Pulmonary artery endothelial cell (primary cell): ENCODE data around the gene ARHGAP26. TPM values are rescaled to one million over a fixed set of nuclear protein-coding genes. Genes with fewer than 3 reads are reported as not detected.

Source experiments
- DNase-seq: peaks from one replicate; pipeline ENCODE4 v3.0.0-alpha.2; 2011; ENCODE audit warnings: low read depth, low spot score
- total RNA-seq: library from RNA; depleted of rRNA; stranded (reverse); fragments of >200 nt; gene quantifications from 2 replicates; pipeline ENCODE4 v1.2.3, GENCODE V29; 2014

The ARHGAP26 gene
- total RNA-seq, 1 donor from 2014 or later = 6.8 TPM

DNA sequence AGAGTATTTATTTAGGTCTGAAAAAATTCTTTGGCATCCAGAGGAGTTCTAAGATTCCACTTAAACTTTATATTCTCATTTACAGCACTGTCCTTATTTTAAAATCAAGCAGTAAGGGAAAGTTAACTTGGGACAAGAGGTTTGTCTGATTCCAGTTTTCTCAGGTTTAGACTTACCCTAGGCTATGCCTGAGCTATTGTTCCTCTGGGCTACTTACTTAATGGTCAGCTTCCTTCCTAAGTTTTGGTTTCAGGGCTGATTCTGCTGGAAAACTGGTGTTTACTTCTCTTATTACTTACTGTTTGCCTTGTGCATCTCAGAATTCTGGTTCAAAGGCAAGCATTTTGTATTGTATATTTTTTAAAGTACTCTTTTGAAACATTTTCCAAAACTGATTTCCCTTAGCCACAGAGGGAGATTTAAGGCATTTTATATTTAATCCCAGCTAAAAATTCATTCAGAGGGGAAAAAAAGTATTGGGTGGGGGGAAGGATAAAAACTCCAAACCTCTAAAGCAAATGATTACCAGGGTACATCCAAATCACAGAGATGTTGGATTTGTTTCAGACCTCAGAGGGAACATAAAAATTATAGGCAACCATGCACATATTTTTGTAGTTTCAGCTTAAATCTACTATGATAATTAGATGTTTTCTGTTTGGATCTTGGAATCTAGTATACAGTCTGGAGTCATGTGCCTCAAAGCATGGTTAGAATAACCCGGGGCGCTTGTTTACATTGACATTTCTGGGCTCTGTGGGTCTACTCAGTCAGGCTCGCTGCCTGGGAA lies 290.0 kb downstream of the ARHGAP26 start:
- no peak for DNase-seq

DNA sequence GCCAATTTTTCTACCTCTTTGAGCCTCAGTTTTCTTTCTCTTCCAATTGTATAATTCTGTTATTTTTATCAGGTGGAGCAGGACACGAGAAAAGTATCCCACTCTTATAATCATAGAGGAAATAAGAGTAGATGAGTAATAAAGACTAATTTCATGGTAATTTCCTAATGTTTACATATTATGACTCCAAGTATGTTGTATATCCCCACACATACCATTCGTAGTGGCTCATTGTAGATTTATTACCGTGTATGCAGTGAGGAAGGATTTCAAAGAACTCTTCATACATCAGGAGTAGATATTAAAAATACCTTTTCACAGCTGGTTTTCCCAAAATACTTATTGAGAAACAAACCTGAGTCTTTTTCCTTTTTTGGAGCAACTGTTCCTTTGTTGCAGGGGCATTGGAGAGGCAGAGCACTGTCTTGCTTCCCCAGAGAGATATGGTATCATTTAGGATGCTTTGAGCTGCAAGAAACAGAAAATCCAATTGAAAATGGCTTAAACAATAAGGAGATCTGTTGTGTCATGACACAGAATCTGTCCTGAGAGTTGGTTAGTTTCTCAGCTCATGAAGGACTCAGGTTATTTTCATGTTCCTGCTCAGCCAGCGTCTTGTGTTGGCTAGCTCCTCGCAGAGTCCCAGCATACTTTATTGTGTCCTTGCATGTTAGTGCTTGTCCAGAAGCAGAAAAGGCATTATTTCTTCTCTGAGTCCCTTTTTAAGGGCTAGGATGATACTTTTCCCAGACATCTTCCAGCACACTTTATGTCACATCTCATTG lies 291.2 kb downstream of the ARHGAP26 start:
- DNase-seq = no peak

DNA sequence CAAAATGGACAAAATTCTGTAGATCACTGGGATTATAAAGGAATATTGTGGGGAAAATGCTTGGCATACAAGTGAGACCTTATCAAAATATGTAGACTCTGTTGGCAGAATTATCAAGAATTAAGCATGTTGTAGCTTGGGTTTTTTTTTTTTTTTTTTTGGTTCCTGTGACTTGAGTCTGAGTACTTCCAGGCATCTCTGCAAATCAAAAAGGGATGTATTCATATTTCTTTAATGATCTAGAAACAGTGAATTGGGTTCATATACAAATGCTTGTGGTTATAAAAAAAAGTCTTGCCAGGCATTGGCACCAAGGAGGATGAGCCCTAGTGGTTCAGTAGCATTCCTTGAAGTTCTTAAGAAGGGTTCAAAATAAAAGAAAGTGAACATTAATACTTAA lies 292.2 kb downstream of the ARHGAP26 start:
- DNase-seq = no peak

DNA sequence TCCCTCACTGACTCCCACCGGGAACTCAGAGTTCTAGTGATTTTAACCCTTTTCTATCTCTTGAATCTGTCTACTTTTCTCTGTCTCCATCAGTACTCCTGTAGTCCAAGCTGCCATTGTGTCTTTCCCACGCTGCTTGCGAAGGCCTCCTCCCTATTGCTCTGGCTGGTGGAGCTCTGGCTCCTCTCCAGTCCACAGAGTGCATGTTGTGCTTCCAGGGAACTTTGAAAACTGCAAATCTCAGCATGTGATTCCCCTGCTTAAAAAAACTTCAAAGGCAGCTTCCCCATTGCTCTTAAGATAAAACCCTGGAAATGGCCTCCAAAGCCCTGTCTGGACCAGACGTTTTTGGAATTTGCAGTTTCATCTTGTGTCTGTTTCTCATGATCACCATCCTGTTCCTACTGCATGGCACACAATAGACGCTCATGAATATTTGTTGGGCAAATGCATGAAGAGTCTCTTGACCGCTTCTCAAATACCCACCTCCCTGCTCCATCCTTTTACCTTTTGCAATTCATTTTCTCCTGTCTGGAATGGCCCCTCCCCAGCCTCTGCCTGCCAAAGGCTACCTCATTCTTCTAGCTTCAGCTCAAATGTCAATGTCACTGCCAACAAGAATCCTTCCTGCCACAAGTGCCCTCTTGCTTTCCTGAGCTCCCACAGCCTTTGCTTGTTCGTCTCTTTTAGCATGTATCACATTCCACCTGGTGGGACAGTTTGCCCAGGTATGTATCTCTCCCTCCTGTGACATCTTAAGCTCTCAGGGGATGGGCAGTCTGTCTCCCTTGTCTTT lies 293.2 kb downstream of the ARHGAP26 start:
- DNase-seq = no peak

DNA sequence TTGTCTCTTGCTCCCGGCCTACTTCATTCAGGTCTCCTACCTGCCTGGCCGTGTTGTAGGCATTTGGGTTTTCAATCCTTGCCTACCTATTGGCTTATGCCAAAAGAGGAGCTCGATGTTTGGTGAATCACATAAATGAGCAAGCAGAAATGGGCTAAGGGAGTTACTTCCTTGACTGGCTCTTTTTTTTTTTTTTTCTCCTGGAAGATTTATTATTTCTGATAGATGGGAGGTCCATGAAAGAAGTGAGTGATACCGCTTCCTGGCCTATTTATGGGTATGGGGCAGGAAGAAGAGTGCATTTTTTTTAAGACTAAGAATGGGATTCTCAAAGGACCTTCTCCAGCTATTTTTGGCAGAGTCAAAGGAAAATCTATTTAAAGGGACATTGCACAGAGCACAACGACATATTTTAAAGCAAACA lies 294.1 kb downstream of the ARHGAP26 start:
- no peak for DNase-seq

DNA sequence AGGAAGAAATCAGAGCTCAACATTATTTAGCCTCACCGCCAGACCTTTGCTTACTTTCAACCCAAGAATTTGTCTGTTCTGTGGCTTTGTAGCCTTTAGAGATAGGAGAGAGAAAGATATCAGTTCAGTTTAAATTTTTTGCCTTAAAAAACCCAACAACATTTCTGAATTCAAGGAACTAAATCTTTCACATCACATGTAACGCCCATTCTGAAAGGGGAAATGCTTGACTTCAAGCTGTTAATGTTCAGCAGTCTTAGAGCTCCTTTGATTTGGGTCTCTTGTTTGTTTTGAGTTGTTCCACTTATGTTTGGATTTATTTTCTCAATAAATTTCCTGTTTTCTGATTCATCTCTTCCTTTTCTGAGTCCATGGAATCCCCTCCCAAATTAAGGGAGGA lies 294.5 kb downstream of the ARHGAP26 start:
- no peak for DNase-seq

DNA sequence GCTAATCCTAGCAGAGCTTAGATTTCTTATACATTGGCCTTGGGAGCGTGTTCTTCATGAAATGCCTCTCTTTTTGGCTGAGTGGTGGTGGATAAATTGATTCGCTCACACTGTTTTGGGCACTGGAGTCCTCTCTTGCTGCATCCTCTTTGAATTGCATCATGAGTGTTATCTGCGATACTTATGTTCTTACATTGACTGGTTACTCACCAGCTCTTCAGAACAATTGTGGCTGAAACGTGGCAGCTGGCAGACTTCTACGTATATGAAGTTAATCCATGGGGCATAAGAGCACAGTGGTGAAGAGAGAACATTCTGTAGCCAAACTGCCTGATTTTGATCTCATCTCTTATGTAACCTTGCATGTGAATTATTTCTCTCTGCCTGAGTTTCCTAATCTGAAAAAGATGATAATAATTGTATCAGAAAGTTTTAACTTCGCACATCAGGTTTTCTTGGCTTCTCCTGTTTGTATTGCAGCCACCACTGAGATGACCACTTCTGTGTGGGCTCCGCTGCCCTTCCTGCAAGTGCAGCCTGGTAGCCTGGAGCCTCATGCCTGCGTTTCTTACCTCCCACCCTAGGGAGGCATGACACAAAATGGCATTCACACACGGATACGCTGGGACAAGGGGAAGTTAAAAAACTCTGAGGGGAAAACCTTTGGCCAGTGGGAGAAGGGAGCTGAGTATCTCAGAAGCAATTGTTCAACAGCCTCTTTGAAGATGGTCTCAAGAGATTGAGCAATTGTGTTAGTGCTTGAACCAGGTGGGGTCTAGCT lies 295.2 kb downstream of the ARHGAP26 start:
- no peak for DNase-seq

DNA sequence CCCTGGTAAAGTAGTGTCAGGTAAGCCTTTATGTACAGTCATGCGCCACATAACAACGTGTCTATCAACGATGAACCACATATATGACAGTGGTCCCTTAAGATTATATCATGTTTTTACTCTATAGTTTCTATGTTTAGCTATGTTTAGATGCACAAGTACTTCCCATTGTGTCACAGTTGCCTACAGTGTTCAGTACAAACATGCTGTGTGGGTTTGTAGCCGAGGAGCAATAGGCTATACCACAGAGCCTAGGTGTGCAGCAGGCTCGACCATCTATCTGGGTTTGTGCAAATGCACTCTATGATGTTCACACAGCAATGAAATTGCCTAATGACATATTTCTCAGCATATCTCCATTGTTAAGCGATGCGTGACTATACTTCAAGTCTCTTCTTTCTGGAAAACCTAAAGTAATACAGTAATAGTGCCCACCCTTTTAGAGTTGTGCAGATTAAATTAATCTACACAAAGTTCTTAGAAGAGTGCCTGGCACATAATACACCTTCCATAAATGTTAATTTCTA lies 295.9 kb downstream of the ARHGAP26 start:
- no peak for DNase-seq

DNA sequence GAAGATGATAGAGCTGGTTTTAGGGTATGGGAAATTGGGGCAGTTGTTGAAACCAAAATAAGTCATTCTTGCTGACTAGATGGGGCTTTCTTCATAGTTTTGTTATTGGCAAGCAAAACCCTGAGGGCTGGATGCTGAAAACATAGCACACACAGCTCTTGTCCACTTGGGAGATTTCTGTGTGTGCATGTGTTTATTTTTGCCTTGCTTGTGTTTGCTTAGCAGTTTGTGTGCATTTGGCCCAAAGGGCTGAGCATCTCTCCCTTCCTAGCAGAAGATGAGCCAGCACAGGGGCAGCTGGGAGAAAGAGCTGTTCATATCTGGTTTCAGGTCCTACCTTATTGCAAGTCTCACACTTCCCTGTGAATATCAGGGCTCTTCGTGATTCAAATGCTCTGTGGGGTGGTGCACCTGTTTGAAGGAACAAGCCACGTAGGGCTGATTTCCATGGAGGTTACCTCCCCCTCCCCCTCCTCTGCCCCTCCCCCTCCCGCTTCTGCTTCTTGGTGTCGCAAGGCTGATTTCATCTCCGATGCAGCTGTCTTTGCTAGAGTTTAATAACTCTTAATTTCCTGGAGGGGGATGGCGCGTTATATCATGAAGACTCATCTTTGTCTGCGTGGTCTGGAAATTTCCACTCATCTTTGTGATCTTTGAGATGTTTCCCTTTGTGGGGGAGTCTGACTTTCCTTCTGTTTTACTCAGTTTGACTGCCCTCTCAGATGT lies 296.5 kb downstream of the ARHGAP26 start:
- DNase-seq = no peak

DNA sequence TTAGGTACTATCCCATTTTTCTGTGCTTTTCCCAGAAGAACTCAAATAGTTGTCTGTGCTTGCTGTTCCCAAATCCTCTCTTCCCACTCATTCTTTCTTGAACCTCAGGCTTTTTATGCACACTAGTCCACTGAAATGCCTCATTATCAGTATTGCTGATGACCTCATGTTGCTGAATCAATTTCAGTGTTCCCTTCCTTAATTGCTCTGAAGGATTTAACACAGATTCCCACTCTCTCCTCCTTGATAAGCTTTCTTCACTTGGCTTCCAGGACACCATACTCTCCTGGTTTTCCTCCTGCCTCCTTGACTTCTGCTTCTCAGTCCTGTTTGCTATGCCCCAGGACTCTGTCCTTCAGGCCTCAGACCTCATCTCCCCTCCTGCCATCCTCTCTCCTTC lies 298.5 kb downstream of the ARHGAP26 start:
- DNase-seq = no peak

DNA sequence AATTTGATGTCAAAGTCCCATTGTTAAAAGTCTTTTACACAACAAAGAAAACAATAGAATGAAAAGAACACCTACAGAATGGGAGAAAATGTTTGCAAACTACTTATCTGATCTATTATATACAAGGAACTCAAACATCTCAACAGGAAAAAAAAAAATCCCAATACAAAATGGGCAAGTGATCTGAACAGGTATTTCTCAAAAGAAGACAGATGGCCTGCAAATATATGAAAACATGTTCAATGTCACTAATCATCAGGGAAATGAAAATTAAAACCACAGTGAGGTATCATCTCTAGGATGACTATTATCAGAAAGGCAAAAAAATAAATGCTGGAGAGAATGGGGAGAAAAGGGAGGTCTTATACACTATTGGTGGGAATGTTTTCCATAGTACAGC lies 301.8 kb downstream of the ARHGAP26 start:
- no peak for DNase-seq

DNA sequence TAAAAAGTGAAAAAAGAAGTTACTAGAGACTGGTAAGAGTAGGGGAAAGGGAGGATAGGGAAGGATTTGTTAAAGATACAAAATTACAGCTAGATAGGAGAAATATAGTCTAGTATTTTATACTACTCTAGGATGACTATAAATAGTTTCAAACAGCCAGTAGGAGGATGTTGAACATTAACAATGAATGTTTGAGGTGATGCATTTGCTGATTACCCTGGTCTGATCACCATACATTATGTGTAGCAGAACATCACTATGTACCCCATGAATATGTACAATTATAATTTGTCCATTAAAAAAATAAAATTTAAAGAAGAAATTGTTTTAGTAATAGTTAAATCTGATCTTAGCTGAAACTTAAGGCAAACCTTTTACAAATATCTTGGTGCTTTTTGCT lies 302.6 kb downstream of the ARHGAP26 start:
- no peak for DNase-seq

DNA sequence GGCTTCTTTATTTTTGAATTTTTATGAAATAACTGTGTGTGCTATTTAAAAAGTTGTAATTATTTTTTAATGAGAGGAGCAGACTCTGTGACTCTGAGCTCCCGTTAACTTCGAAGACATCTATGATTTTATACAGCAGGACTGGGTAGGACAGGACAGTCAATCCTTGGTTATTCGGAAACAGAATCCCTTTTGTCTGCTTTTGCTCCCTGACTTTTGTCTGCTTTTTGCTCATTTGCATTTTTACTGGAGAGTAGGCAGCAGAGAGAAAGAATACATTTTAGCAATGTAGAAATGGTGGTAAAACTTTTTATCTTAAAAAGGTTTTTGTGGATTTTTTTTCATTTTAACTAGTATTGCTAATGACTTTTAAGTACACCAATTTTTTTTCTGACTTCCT lies 303.6 kb downstream of the ARHGAP26 start:
- no peak for DNase-seq

DNA sequence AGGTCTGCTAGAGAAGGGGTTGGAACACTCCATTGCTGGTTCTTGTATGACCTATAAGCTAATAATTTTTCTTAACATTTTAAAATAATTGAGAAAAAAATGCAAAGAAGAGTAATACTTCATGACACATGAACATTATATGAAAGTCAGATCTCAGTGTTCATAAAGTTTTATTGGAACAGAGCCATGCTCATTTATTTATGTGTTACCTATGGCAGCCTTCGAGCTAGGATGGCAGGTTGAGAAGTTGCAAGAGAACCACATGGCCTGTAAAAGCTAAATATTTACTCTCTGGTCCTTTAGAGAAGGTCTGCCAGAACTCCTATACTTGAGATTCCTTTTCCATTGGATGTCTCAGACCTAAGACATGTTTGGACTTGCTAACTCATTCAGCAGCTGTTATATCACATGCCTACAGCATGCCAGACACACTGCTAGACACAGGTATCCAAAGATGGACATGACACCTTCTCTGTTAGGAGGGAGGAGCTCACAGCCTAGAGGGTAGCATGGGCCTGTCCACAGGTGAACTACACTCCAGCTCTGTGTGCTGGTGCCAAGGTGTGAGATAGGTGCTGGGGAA lies 304.3 kb downstream of the ARHGAP26 start:
- DNase-seq = no peak

DNA sequence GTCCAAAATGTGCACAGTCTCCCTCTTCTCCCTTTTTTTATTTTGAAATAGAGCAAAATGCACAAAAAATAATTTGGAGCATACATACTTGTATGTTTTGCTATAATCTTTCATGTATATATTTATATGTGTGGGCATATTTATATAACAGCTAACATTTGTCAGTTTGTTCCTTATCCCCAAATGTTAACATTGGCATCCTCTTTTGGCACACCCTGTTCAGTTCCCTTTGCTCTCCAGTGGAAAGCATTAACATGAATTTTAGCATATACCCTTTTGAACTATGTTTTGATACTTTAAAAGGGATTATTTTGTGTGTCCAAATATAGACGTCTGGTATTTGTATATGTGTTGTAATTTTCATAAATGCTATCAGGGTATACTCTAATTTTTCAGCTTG lies 306.2 kb downstream of the ARHGAP26 start:
- DNase-seq = no peak

DNA sequence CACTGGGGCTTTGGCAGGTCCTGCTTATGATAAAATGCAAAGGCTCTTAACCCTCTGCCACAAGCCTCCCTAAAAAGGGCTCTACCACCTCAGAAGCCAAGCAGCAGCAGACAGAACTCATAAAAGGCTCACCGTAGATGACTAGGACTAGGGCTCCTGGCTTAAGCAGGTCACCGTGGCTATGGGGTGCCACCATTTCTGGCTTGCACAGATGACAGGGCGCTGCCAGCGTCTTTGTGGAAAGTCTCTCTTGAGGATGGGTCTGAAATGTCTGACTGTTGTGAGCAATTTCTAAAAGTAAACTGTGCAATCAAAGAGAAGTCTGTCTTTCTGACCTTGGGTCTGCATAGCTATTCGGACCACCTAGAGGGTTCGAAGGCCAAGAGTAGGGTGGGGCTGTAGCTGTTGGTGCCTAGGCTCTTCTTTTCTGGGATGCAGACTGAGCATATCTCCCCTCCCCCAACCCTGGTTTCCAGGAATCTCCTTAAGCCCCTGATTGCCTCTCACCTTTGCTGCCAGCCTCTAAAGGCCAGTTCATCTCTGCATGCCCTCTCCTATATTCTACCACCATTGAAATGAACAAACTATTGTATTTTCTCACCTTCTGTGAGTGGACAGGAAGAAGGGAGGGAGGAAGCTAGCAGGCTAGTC lies 307.4 kb downstream of the ARHGAP26 start:
- no peak for DNase-seq

DNA sequence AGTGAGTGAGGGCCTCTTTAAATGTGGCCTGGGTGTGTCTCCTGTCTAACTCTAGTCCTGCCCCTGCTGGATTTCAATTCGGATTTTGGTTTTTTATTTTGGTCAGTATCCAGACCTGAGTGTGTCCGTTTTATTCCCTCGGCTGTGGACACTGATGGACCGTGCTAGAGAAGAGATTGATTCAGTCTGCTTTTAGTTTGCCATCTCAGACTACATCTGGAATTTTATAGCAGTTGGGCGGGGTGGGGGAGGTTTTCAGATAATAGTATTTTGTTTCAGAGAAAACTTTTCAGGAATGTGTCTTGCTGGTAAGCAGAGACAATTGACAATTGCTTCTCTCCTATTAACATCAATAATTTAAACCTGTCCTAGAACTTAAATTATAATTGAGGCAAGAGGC lies 308.1 kb downstream of the ARHGAP26 start:
- no peak for DNase-seq

DNA sequence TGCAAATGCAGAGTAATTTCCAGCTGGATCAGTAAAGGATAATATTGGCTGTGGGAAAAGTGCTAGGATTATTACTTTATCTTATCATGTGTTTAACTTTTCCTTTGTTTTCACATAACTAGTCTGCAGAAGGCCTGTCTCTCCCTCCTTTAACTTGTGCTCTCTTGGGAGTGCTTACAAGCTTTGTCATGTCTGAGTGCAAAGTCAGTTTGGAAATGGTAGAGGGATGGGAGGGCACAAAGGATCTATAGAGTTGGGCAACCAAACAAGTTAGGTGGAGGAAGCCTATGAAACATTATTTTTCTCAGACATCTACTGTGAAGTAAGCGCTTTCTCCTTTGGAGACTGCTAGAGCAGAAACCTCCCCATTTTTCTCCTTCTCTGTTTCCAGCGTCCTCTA lies 308.8 kb downstream of the ARHGAP26 start:
- no peak for DNase-seq

DNA sequence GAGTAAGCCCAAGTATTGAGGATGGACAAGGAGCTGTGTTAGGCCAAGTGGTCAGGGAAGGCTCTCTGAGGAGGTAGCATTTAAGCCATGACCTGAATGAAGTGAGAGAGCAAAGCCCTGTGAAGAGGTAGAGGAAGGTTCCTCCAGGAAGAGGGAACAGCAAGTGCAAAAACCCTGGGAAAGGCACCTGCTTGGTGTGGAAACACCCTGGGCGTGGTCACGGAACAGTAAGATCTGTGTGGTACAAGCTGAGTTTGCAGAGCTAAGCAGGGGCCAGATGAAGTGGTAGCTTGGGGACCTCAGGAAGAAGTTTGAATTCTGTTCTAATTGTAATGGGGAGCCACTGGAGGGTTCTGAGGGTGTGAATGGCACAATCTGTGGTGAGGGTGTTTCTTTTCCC lies 310.2 kb downstream of the ARHGAP26 start:
- DNase-seq = no peak
